GM21576 (cell line): ENCODE results near the gene RYR3.

ENCODE experiments used
- ATAC-seq: cut with Tn5 transposase; IDR thresholded peaks from one replicate; pipeline ENCODE4 v1.9.1; 2021; ENCODE audit warnings: mild to moderate bottlenecking, moderate library complexity; ENCODE audit not compliant: unreplicated experiment

Gene RYR3

DNA sequence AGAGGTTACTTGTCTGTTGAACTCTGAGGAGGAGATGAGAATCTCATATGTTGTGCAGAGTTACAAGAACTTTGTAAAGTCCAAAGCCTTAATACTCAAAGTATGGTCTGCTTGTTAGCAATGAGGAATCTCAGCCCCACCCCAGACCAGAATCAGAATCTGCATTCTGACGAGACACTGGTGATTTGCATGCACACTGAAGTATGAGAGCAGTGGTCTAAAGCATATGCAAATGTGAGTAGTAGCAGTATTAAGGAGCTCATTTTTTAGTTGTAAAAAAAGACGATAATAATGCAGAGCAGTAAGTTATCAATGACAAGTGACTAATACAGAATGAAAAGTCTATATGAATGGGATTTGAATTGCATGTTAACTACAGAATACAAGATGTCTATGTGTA lies 327.7 kb downstream of the RYR3 start:
- ATAC-seq = no peak

GRCh38 chr15:33639051-33639450 lies 328.3 kb downstream of the RYR3 start:
- ATAC-seq = no peak

DNA sequence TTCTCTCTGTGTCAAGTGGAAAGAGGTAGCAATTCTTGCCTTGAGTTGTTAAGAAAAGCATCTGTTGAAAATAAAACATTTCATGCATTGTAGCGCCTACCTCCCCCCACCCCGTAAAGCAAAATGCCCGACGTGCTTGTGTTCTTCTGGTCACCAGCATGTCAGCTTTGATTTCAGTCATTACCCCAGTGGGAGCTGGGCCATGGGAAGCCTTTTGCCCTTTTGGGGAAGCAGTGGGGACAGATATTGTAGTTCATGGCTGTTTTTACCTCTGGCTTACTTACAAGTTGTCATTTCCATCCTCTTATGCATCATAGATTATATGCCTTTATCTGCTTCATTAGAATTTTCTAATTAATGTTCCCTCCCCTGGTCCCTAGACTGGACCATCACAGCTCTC lies 328.7 kb downstream of the RYR3 start:
- no peak for ATAC-seq

DNA sequence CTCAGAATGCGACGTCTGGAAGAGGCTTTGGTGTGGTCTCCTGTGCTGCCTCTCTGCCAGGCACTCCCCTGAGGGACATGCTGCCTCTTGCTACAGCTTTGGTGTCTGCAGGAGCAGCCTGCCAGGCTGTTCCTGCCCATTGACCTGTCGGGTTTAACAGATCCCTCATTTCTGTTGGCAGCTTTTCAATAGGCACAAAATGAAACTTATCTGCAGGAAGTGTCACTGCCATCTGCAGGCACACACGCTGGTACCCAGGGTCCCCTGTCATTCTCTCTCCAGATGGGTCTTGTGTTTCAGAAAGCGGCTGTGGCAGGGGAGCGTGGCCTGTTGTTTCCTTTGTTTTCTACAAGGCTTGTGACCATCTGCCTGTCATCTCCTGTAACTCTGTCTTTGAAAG lies 329.2 kb downstream of the RYR3 start:
- ATAC-seq = no peak

- no peak for ATAC-seq
Measured at GRCh38 chr15:33641069-33641468, 330.3 kb downstream of the RYR3 start.

- no peak for ATAC-seq
Measured at GRCh38 chr15:33644304-33644703, 333.5 kb downstream of the RYR3 start.

DNA sequence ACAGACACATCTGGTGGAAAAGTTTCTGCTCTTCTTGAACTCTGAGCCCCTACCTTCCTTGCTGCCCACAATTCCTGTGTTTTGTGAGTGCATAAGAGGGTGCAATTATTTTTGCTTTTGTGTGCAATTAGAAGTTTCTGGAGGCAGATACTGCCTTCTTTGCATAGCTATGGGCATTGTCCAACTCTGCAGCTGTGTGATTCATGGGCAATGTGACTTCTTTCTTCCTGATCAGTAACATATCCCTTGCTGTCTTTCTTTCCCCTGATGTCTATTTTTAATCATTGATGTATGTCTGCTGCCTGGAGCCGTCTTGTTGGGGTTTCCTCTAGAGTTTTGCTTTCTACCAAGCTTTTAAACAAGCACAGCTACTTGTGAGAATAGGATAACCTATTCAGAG lies 336.0 kb downstream of the RYR3 start:
- ATAC-seq = no peak

DNA sequence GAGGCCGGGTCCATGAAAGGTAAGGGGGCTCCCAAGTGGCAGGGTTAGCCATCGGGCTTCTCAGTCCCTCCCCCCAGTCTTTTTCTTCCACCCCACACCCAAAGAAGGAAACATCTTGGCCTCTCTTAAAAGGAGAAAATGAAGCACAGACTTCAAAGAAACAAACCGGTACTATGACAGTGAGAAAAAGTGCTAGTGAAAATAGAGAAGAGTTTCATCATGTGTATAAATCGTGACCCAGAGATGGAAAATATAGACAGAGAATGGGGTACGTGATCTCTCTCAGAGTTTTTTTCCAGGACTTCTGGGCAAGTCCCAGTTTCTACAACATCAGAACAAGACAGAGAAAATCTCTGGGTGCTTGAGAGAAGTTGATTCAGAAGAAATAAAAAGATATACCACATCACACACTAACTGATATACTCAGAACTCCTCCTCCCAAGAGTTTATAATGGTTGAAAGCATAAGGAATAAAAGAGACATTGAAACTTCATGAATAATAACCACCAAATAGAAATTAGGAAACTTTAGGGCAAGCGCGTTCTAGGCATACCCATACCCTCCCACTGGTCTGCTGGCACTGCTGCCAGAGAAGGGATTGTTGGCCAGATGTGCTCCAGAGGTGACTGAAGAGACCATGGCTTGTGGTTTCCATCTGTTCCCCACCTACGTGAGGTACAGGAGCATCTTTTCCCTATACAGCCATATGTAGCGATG lies 338.6 kb downstream of the RYR3 start:
- ATAC-seq = no peak

GRCh38 chr15:33654860-33655259 lies 344.1 kb downstream of the RYR3 start:
- no peak for ATAC-seq

DNA sequence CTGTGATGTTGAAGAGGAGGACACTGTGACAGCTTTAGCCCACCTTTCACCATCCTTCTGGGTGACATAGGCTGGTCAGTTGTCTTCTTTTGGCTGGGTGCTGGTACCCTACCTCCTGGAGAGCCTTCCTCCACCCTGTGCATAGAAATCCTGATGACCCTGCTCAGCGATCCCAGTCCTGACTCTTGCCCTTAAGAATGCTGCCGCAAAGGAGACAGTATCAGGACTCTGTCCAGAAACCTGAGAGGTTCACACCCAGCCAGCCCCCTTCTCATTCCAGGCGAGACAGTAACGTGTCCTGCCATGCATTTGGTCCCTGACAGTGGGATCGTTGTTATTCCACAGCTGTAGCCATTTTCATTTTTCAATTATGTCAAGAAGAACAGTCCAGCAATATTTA lies 344.7 kb downstream of the RYR3 start:
- ATAC-seq = no peak

DNA sequence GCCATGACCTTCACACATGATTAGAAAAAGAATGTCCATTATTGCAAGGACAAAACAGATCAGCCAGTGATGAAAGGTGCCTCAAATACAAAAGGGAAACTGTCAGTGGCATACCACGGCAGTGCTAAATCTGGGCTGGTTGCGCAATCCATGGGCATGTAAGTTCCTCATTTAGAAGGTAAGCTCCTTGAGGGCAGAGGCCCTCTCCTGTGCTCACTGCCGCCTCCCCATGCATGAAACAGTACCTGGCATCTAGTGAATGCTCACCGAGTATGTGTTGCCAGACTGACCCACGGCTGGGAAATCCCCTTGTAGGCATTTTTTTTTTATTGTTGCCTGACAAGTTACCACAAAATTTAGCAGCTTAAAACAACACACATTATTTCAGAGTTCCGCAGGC lies 345.4 kb downstream of the RYR3 start:
- no peak for ATAC-seq

- no peak for ATAC-seq
Measured at GRCh38 chr15:33660151-33660550, 349.4 kb downstream of the RYR3 start.

DNA sequence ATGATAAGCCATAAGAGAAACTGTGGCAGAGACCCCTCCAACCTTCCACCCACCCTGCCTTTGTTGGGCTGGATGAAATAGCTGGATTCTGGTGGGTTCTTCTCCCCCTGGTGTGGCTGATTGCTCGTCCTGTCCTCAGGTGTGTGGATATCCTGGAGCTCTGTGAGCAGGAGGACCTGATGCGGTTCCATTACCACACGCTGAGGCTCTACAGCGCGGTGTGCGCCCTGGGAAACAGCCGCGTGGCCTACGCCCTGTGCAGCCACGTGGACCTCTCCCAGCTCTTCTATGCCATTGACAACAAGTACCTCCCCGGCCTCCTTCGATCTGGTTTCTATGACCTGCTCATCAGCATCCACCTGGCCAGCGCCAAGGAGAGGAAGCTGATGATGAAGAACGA lies 351.2 kb downstream of the RYR3 start:
- ATAC-seq = no peak

DNA sequence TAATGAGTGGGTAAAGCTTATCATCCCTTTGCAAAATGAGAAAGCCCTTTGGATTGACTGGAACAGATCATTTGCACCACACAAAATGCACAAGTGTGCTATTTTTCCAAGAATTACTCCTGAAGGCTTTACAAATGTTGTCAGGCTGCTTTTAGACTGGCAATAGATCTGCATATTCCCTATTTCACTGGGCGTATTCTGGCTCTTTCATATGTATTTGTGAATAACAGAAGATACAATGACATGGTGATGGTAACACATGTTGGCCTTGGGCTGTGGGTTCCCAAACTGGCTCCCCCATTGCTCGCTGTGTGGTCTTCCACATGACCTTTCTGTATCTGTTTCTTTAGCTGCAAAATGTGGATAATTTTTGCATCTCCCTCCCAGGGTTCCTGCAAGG lies 354.2 kb downstream of the RYR3 start:
- ATAC-seq = no peak

DNA sequence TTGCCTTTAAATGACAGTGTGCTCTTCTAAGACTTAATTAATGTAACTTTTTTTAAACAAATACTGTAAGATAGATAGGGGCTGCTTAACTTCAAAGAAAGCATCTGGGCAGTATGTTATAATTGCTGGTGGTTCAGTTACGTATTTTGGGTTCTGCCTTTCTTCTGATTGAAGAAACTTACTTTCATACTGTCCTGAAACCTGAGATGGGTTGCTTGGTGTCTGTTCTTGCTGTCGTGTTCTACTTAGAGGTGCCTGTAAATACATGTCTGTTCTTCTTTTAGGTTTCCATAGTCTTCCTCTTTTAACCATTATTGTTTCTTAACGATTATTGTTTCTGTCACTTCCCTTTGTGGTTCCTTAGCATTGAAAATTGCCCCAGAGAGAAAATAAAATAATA lies 359.8 kb downstream of the RYR3 start:
- no peak for ATAC-seq

GRCh38 chr15:33671456-33671855 lies 360.7 kb downstream of the RYR3 start:
- ATAC-seq = peak; percentile 92

DNA sequence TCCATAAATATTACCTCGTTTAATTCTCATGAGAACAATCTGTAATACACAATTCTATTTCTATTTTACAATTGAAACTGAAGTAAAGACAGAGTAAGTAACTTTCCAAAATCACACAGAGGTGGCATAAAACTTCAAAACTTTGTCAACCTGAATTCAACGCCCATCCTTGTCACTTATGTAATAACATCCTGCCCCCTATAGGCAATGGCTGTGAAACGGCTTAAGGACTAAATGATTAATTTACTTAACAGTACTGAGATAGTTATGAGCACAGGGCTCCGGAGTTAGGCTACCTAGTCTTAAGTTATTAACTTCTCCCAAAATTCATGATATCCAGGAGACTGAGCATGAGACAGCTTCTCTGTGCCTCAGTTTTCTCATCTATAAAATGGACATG lies 364.5 kb downstream of the RYR3 start:
- ATAC-seq = no peak

GRCh38 chr15:33677238-33677830 lies 366.6 kb downstream of the RYR3 start:
- ATAC-seq = no peak

DNA sequence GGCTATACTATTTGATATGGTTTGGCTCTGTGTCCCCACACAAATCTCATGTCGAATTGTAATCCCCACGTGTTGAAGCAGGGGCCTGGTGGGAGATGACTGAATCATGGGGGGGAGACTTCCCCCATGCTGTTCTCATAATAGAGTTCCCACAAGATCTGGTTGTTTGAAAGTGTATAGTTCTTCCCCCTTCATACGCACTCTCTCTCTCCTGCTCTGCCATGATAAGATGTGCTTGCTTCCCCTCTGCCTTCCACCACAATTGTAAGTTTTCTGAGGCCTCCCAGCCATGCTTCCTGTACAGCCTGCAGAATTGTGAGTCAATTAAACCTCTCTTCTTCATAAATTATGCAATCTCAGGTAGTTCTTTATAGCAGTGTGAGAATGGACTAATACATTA lies 367.4 kb downstream of the RYR3 start:
- ATAC-seq = no peak

GRCh38 chr15:33678602-33679001 lies 367.8 kb downstream of the RYR3 start:
- ATAC-seq = no peak

- ATAC-seq = no peak
Measured at GRCh38 chr15:33679061-33679460, 368.3 kb downstream of the RYR3 start.

DNA sequence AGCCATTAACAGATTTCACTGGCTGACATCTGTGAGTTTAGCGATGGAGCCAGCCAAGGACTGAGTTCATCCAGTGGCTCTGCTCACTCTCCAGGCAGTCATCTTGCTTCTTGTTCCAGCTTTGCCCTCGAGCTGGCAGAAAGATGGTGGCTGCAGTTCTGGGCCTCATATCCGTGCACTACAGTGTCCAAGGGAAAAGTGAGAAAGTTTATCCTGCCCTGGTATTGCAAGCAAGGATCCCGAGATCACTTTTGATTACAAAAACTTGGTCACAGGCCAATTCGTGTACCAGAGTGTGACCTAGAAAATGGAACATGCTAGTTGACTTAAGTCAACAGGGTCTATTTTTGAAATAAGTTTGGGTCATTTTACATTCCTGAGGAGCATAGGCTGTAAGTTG lies 369.6 kb downstream of the RYR3 start:
- ATAC-seq = no peak
